ENCODE results near the gene CFAP45. TPM values are rescaled to one million over a fixed set of nuclear protein-coding genes. Genes with fewer than 3 reads are reported as not detected.

Gene CFAP45
- total RNA-seq, 1 experiment from 2014 or later: not detected

GRCh38 chr1:159937054-159937750 is 37.2 kb upstream of the CFAP45 start:
- in situ Hi-C loops (cut with HindIII; ENCODE audit: low sequenced_read_pairs): no loop called here
- no peak for DNase-seq (ENCODE audit: low spot score)

DNA sequence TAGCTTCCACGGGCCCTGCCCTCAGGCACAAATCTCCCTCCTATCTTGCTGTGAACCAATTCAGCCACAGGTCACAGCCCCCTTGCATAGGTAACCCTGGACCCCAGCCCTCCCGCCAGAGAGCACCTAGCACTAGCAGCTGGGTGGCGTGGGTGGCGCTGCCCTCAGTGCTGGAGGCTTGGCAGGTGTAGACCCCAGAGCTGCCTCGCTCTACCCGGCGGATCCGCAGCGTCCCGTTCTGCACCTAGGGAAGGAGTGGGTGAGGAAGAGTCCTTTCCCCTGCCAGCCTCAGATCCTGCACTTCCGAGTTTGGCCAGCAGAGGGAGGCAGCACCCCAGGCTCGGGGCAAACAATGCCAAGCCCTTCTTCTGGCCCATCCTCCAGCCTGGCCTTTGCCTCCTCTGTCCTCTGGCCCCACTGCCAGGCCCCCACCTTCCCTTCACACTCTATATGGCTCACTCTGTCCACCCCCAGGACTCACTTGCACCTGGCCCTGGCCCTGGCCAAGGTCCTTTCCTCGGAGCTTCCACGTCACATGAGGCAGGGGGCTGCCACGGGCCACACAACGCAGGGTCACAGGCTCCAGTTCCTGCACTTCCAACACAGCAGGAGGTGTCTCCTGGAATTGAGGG is 36.4 kb upstream of the CFAP45 start:
- DNase-seq (ENCODE audit: low spot score): peak; percentile 38
- in situ Hi-C loops (cut with HindIII; ENCODE audit: low sequenced_read_pairs): no loop called here

- no peak for DNase-seq (ENCODE audit: low spot score)
- in situ Hi-C loops (cut with HindIII; ENCODE audit: low sequenced_read_pairs): no loop called here
These were observed 35.8 kb upstream of the CFAP45 start for GRCh38 chr1:159935719-159936272.

DNA sequence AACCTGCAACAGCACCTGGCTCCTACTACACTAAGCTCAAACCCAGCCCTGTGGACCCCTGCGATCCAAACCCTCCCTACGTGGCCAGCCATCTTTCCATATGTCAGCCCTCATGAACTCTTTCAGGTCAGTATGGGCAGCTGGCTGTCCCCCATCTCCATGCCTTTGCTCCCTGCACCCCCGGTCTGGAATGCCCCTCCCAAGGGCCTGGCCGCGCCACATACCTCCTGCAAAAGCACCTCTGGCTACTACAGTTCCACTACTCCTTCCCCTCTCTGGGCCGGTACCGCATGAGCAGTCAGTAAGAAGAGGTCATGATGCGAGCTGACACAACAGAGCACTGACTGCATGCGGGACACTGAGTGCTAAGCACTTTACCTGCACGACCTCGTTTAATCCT is 35.3 kb upstream of the CFAP45 start:
- in situ Hi-C loops (cut with HindIII; ENCODE audit: low sequenced_read_pairs): no loop called here
- no peak for DNase-seq (ENCODE audit: low spot score)

GRCh38 chr1:159934136-159935039 is 34.4 kb upstream of the CFAP45 start:
- in situ Hi-C loops (cut with HindIII; ENCODE audit: low sequenced_read_pairs): no loop called here

GRCh38 chr1:159933347-159933746 is 33.4 kb upstream of the CFAP45 start:
- in situ Hi-C loops (cut with HindIII; ENCODE audit: low sequenced_read_pairs): no loop called here
- no peak for DNase-seq (ENCODE audit: low spot score)

More at GRCh38 chr1:159934136-159935039, 34.4 kb upstream of the CFAP45 start:
- DNase-seq (ENCODE audit: low spot score): no peak

DNA sequence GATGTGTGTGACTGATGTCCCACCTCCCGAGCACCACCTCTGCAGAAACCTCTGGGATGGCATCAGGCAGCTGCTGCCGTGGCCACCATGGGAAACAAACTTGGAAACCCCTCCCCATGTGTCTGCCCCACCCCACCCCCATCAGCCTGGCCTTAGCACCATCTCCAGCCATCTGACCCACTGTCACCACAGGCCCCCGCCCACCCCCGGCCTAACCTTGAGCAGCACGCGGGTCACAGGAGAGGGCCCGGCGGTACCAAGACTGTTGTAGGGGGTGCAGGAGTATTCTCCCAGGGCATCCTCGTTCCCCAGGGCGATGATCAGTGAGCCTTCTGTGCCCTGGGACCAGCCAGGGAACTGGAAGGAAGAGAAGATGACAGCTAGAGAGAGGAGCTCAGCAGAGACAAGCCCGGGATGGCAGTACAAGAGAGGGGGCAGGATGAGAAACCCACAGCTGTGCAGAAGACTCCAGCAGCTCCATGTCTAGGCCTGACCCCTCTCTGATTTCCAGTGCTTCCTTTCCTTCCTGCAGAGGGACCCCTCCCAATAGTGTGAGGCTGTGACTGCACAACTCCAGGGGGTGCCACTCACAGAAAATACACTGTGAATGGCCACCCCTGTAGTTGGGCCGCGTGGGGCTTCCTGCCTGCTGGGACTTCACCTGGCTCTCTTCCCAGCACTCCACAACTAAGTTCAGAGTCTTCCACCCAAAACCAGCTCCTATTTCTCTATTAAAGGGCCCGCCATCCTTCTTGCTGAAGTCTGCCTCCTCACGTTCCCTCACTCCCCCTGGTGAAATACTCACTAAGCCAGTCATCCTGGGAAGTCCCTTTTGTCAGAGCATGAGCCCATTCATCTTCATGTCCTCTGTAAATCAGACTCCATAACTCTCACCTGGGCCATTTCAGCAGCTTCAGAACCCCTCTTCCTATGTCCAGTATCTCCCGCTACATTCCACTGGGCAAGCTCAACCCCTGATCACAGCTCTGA is 32.6 kb upstream of the CFAP45 start:
- DNase-seq (ENCODE audit: low spot score): no peak
- in situ Hi-C loops (cut with HindIII; ENCODE audit: low sequenced_read_pairs): no loop called here

GRCh38 chr1:159931795-159932173 is 31.8 kb upstream of the CFAP45 start:
- no peak for DNase-seq (ENCODE audit: low spot score)
- in situ Hi-C loops (cut with HindIII; ENCODE audit: low sequenced_read_pairs): no loop called here

DNA sequence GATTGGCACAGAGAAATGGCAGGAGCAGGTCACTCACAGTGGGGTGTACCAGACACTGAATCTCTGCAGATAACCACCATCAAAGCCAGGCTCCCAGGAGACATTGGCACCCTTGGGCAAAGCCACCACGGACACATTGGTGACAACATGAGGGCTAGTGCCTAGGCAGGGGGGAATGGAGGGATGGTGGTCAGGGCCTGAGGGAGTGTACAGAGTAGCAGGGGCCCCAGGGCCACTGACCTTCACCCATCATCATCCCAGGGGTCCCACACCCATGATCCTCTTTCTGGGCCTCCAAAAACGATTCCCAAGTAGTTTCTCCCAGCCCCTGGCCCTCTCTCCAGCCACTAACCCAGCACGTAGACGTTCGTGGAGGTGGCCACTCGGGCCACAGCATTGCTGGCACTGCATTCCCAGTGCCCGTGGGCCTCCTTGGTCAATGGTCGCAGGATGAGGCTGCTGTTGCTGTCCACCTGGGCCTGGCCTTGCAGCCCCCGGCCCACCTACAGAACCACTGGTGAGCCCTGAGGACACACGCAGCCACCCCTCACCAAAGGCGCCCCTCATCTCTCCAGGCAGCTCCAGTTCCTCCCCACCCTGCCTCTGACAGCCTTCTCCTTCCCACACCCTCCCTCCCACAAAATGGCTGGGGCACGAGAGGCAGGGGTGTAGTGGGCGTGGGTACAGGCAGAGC is 31.3 kb upstream of the CFAP45 start:
- DNase-seq (ENCODE audit: low spot score): no peak
- in situ Hi-C loops (cut with HindIII; ENCODE audit: low sequenced_read_pairs): no loop called here

GRCh38 chr1:159930634-159931033 is 30.7 kb upstream of the CFAP45 start:
- in situ Hi-C loops (cut with HindIII; ENCODE audit: low sequenced_read_pairs): no loop called here
- no peak for DNase-seq (ENCODE audit: low spot score)

- in situ Hi-C loops (cut with HindIII; ENCODE audit: low sequenced_read_pairs): no loop called here
- DNase-seq (ENCODE audit: low spot score): no peak
These were observed 30.3 kb upstream of the CFAP45 start for GRCh38 chr1:159930216-159930615.

- in situ Hi-C loops (cut with HindIII; ENCODE audit: low sequenced_read_pairs): no loop called here
These were observed 29.4 kb upstream of the CFAP45 start for GRCh38 chr1:159929155-159930051.

GRCh38 chr1:159928491-159929050 is 28.6 kb upstream of the CFAP45 start:
- in situ Hi-C loops (cut with HindIII; ENCODE audit: low sequenced_read_pairs): no loop called here
- no peak for DNase-seq (ENCODE audit: low spot score)

More at GRCh38 chr1:159929155-159930051, 29.4 kb upstream of the CFAP45 start:
- DNase-seq (ENCODE audit: low spot score): no peak

DNA sequence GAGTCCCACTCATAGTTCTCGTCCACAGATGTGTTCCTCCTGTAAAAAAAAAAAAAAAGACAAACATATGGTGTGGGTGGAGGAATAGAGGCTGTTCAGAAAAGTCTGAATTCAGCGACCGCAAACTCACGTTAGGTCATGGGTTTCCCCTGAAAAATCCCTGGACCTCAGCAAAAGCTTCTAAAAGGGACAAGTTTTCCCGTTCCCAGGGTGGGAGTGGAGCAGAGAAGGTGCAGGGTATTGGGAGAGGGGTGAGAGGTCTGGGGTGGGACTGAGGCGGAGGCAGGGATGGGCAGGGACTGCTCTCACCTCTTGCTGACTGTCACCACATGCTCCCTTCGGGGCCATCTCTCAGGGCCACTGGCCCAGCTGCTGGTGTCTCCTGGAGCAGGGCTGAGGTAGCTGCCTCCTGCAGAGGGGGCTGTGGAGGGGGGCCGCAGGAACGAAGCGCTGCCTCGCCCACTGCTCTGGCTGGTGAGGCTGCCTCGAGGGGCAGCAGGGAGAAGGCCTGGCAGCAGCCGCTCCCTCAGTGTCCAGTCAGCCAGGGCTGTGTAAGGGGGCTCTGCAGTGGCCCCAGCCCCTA is 28.0 kb upstream of the CFAP45 start:
- in situ Hi-C loops (cut with HindIII; ENCODE audit: low sequenced_read_pairs): no loop called here
- no peak for DNase-seq (ENCODE audit: low spot score)

- in situ Hi-C loops (cut with HindIII; ENCODE audit: low sequenced_read_pairs): no loop called here
- DNase-seq (ENCODE audit: low spot score): no peak
These were observed 27.4 kb upstream of the CFAP45 start for GRCh38 chr1:159927211-159927848.

DNA sequence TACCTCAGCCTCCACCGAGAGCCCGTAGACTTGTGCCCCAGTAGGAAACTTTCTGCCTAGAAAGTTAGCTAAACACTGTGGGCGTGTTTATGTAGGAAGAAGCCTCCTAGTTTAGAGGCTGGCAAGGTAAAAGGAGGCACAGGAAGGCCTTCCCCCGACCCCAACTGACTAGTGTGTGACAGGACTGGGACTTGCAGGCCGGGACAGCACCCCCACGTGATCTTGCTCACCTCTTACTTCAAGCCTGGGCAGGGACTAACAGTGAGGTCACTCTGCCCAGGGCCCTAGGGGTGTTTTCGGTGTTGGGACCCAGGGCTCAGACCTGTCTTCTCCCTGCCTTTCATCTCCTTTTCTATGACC is 25.7 kb upstream of the CFAP45 start:
- in situ Hi-C loops (cut with HindIII; ENCODE audit: low sequenced_read_pairs): no loop called here
- no peak for DNase-seq (ENCODE audit: low spot score)
